ENCODE results near the gene PANK1. TPM values are rescaled to one million over a fixed set of nuclear protein-coding genes. Genes with fewer than 3 reads are reported as not detected.

The PANK1 gene
- polyA plus RNA-seq, 5 donors, result 14.7 to 21.2 (median 18.2) TPM

GRCh38 chr10:89536013-89536354, 109.1 kb downstream of the PANK1 start:
- no peak for DNase-seq

GRCh38 chr10:89535171-89536012, 109.7 kb downstream of the PANK1 start, which contains the start of gene SLC16A12:
Gene SLC16A12 (minus strand): TSS chr10:89535594. CDS start chr10:89462578, 73,016 bp downstream.
- DNase-seq, result no peak

GRCh38 chr10:89534826-89535166, 110.2 kb downstream of the PANK1 start:
- DNase-seq, result no peak

Other genes starting within 250 kb of the PANK1 start
- 10 to 100 TPM; 14.9 to 22.5 (median 16.5) TPM for gene IFIT5, start 230.7 kb downstream of the PANK1 start, polyA plus RNA-seq (ENCODE audit: insufficient read depth in 1 of 5, insufficient read length in 5 of 5, low replicate concordance in 1 of 5)
- 1 to 10 TPM in 4 of 5 donors, under 1 TPM in 1; 0.87 to 1.6 (median 1.5) TPM for gene SLC16A12, start 109.6 kb downstream of the PANK1 start, polyA plus RNA-seq (ENCODE audit: insufficient read depth in 1 of 5, insufficient read length in 5 of 5, low replicate concordance in 1 of 5)
- gene KIF20B, start 56.3 kb upstream of the PANK1 start, polyA plus RNA-seq (ENCODE audit: insufficient read depth in 1 of 5, insufficient read length in 5 of 5, low replicate concordance in 1 of 5), result 10 to 100 TPM in 4 of 5 donors, 1 to 10 TPM in 1; 8.6 to 32.2 (median 20.5) TPM

Measured in right lung (tissue), 5 donors.